Stimulated activated CD4-positive, alpha-beta T cell treated with anti-CD3 and anti-CD28 coated beads, Interleukin-15, amount 100 ng/mL, for 48 hours (primary cell): ENCODE results near the gene RAPGEF1.

ENCODE experiments used
- DNase-seq, 2 donors: peaks; one replicate each; pipeline ENCODE4 v3.0.0-alpha.2; 2020; ENCODE audit warnings: low read depth in 2 of 2

RAPGEF1 gene

GRCh38 chr9:131606896-131607567, 132.8 kb downstream of the RAPGEF1 start:
- no peak for DNase-seq

- no peak for DNase-seq
These were observed 133.9 kb downstream of the RAPGEF1 start for GRCh38 chr9:131605770-131606590.

GRCh38 chr9:131603711-131604439, 136.0 kb downstream of the RAPGEF1 start:
- no peak for DNase-seq

DNA sequence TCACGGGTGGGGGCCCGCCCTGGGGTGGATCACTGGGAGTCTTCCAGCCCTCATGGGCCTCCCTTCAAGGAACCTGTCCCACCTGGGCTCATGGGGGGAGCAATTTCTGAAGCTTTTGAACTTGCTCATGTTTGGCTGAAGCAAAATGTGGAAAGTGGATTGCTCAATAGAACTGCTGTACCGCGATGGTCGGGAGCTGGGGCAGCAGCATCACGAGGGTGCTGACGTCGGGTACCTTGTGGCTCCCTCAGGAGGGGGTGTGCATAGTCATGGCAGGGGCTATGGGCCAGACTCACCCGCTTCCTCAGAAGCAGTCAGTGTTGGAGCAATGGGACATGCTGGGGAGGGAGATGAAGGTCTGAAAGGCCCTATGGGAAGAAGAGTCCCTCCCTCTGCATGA, 136.7 kb downstream of the RAPGEF1 start:
- DNase-seq = no peak

DNA sequence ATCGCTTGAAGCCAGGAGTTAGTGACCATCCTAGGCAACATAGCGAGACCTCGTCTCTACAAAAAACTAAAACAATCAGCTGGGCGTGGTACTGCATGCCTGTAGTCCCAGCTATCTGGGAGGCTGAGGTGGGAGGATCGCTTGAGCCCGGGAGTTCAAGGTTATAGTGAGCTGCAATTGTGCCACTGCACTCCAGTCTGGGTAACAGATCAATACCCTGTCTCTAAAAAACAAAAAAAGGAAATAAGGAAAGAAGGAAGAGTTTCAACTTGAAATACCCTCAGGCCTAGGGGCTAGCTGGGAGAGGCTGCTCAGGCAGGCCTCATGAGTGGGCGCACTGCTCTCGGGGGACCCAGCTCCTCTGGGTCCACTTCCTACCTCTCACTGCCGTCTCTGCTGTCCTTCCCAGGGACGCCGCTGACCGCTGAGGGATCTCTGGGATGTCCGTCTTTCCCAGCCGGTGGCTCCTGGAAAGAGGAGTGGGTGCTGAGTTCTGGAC, 138.1 kb downstream of the RAPGEF1 start:
- DNase-seq = no peak

DNA sequence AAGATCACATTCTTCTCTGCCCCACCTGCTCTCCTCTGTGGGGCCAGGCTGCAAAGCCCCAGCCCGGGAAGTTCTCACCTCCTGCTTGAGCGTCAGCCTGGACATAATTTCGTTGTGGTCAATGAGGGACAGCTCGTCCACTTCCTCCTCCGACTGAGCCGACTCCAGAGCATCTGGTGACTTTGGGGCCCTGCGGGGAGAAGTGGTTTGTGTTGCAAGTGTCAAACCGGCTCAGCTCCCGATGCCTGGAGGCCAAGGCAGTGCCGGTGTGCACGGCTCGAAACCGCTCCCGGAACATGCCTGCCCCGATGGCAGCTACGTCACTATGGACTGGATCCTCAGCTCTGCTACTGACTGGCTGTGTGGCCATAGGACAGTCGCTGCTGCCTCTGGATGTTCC, 141.8 kb downstream of the RAPGEF1 start:
- DNase-seq = no peak

GRCh38 chr9:131597246-131597645, 142.6 kb downstream of the RAPGEF1 start:
- DNase-seq = no peak

DNA sequence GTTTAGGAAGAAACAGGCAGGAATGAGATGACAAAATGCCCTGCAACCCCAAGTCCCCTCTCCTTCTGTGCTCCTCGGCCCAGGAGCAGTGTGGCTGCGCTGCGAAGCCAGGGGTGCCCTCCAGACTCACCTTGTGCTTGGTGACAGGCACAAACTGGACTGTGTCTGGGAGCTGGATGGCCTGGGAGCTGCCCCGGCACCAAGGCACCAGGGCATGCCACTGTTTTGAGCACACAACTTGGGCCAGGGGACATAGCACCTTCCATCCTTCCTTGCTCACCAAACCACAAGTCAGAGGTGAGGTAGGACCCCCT, 143.5 kb downstream of the RAPGEF1 start:
- DNase-seq = no peak

GRCh38 chr9:131595696-131596429, 144.0 kb downstream of the RAPGEF1 start:
- DNase-seq = no peak

- no peak for DNase-seq
These were observed 144.8 kb downstream of the RAPGEF1 start for GRCh38 chr9:131594906-131595665.

DNA sequence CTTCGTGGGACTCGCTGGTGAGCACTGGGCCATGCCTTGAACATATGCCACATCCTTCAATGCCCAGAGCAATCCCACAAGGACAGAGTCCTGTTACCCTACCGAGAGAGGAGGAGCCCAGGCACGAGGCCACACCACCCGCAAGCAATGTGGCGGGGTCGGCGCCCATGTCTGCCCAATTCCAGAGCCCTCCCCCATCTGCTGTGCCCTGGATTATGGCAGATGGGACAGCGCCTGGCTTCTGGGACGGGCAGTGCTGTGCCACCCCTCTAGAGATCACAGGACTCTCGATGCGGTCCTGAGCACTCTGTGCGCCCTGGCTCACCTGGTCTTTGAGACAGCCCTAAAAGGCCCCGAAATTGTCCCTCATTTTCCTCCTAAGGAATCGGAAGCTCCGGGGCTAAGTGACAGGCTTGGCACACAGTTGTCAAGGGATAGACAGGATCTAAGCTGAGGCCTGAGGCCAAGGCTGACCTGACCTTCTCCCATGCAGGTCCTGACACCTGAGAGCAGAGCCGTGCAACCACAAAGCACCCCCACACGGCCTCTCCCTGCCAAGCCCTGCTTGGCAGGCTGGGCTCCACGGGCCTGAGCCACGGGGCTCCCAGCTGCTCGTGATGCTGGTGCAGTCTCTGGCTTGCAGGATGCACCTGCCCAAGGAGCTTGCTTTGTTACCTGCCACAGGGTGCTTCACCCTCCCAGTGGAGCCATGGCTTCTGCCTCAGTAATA, 145.8 kb downstream of the RAPGEF1 start:
- no peak for DNase-seq

DNA sequence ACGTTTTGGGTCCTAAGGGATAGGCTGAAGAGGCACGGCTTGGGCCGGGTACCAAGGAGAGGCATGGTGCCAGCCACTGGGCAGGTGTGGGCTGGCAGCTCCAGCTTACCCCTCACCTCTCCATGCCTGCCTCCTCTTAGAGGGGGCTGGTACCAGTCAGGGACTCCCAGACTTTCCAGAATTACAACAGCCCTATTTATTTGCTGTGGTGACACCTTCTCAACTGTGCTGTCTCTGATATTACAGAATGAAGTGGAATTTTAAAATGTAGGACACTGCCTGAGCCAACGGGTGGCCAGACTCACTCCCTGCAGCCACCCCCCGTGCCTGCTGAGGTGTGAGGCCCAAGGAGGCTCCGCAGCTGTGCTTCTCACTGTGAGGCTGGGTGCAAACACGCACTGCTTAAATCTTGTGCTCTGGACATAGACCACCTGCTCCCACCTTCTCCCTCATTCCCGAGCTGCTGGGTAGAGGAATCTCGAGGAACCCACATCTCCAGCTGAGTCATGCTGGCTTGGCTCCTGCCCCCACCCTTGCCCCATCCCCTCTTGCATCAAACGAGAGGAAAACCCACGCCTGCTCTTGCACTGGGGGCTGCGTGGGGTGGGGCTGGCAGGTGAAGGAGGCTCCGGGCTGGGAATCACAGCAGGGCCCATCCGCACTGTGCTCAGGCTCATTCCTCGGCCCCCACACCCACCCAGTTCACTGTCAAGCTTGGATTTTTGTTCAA, 146.6 kb downstream of the RAPGEF1 start:
- DNase-seq = no peak

DNA sequence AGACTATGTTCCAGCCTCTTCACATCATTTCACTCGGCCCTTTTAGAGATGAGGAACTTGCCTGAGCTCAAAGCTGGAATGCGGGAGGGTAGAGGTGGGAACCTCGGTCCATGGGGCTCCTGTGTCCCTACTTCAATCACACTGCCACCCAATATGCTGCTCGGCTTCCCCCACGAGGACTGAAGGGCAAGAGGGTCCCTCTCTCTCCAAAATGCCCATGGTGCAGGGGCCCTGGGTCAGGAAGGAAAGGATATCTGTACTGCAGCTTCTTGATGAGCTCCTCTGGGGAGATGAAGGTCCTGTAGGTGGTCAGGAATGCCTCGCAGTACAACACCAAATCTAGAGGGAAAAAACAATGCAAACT, 148.0 kb downstream of the RAPGEF1 start:
- DNase-seq = no peak

DNA sequence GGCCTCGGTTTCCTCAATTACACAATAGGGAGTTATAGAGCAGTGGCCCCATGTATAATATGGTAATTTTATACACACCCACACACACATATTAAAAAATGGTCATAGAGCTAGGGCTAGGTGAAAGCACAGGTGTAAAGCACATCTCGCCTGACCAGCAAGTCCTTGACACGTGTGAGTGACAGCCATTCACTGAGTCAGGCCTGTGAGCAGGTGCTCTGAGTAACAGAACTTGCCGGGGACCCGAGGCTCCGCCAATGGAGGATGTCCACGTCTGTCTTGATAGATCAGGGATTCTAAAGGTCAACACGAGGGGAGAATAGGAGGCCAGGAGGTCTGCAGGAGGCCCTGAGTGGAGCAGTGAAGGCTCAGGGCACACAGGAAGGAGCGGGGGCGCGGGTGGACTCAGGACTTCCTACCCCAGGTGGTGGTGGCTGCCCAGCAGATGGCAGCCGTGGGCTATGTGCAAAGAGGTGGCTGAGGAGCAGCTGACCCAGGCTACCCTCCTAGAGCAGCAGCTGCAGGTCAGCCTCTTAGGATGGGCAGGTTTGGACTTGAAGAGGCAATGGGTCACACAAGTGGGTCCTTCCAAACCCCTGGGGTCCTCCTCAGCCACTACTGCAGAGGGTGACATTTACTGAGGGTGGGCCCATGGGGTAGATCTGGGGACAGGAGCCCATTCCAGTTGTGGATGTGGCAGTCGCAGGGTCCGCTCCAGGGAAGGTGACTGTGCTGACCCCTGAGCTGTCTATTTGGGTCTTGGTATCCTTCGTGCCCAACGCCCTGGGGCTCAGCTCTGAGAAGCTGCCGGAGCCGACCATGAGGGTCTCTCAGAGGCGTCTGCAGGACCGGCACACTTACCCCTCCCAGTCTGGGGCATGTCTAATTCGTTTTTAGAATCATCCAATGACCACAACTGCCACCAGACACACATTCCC, 148.7 kb downstream of the RAPGEF1 start:
- DNase-seq = peak; percentile 59 to 77

DNA sequence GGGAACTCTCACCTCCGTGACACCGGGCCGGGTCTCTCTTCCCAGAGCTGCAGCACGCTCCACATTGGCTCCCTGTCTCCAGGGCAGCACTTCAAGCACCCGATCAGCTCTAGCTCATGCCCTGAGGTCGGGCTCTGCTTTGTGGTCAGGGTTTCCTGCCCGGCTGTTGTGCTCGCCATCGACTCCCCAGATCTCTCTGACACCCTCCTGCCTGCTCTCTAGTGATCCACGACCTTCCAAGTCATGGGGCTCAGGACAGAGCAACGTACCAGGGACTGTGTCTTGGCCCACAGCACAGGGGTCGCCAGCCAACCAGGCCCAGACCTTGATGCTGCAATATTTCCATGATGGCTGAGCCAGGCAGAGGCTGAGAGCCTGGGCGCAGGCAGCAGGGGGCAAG, 149.4 kb downstream of the RAPGEF1 start:
- no peak for DNase-seq

DNA sequence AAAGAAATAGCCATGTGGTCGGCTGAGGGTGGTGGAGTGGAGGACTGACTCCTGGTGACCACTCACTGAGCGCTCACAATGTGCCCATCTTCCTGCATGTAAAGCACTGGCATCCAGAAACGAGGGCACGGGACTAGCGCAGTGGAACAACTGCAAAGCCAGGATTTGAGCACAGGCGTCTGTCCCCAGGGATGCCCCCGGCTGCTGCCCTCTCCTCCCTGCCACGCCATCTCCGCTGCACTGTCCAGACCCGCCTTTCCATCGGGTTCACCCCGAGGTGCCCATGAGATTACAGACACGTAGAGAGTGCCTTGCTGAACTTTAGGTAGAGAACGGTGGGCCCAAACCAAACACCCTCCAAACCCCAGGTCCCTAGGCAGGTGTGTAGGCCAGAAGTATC, 149.9 kb downstream of the RAPGEF1 start:
- no peak for DNase-seq

DNA sequence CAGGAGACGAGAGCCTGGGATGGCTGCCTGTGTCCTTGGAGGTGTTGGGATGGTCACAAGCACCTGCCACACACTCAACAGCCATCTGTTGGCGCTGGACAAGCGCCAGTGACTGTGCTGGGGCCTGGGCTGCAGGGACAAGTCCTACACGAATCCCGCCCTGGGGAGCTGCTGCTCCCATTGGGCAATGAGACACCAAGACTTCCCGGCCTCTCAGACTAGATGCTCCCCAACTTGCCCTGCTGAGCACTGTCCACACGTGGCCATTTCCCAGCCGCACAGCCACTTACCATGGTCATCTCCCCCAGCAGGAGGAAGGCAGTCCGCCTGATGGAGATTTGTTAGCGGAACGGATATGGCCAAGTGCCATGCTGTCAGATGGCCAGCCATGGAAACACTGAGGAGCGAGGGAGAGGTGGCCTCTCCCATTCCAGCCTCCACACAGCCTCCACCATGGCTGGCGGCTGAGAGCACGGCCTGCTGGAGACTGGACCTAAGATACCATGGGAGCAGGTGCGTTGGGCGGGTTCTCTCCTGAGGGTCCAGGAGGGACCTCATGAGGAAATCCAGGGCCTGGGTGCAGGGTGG, 150.7 kb downstream of the RAPGEF1 start:
- no peak for DNase-seq

DNA sequence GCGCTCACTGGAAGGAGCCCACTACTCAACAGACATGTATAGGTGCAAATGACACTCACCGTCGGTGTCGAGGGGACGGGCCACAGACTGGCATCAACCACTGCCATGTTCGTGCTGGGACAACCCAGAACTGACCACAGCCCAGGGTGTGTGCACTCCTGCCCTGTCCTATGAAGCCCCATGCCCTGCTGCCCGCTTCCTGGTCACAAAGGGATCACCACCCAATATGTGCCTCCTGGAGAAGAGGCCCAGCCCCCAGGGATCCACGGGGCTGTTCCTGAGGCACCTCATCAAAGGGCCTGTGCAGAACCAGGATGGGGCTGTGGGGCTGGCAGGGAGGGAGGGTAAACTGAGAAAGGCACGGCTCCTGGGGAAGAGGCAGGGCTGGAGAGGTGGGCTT, 151.5 kb downstream of the RAPGEF1 start:
- DNase-seq = no peak
